ENCODE measurements around the gene ARHGEF26. TPM values are rescaled to one million over a fixed set of nuclear protein-coding genes. Genes with fewer than 3 reads are reported as not detected.

The ARHGEF26 gene
- total RNA-seq, 2 donors from 2014 or later: 16.9 to 17.1 TPM

- 58 to 73% methylated on average over 6 of the region's 6 CpGs for WGBS, 2 donors
- H3K4me1 ChIP-seq: no peaks in the 10 kb centered on the region
- DNase-seq: no peak
- H3K27ac ChIP-seq: no peak overlapping the region
- ATAC-seq: no peak
- no peak for TF ChIP-seq CTCF (IDR thresholded peaks at IDR 0.05)
- no peak for TF ChIP-seq POLR2A (IDR thresholded peaks at IDR 0.05)
- no peak overlapping the region for H3K4me3 ChIP-seq
- peaks cover 0 to 3% of the 10 kb centered on the region in 2 donors for H3K36me3 ChIP-seq (replicated peaks in 1 of 2; ENCODE audit: insufficient read depth in 1 of 2, low read depth in 2 of 2)
- no peaks in the 10 kb centered on the region for H3K27me3 ChIP-seq
- no peaks in the 10 kb centered on the region for H3K9me3 ChIP-seq
- intact Hi-C loops (cut with DNase I): no loop called here
Measured at GRCh38 chr3:154195620-154196356, 74.6 kb downstream of the ARHGEF26 start.

- no peak for DNase-seq
- Histone ChIP-seq H3K4me1 (no peaks in the 10 kb centered on the region), H3K27ac (no peak overlapping the region), H3K36me3 (replicated peaks in 1 of 2; ENCODE audit: insufficient read depth in 1 of 2, low read depth in 2 of 2) (peaks cover 0 to 3% of the 10 kb centered on the region in 2 donors), H3K27me3 (no peaks in the 10 kb centered on the region), H3K9me3 (no peaks in the 10 kb centered on the region), H3K4me3 (no peak overlapping the region)
- ATAC-seq: no peak
- intact Hi-C loops (cut with DNase I): no loop called here
- WGBS, 2 donors: 75 to 86% methylated on average over 4 of the region's 4 CpGs
- TF ChIP-seq CTCF (IDR thresholded peaks at IDR 0.05): no peak
Measured at GRCh38 chr3:154197751-154198150, 76.6 kb downstream of the ARHGEF26 start.

- no peak for ATAC-seq
- WGBS, 2 donors: 97 to 100% methylated on average over 7 to 8 of the region's 8 CpGs
- DNase-seq: no peak
Measured at GRCh38 chr3:154209499-154209898, 88.3 kb downstream of the ARHGEF26 start.

GRCh38 chr3:154210986-154211385, 89.8 kb downstream of the ARHGEF26 start:
- no peak for DNase-seq
- no peak for TF ChIP-seq POLR2A (IDR thresholded peaks at IDR 0.05)
- no peak for TF ChIP-seq CTCF (IDR thresholded peaks at IDR 0.05)
- no peak for ATAC-seq
- intact Hi-C loops (cut with DNase I): no loop called here
- 100% methylated on average over 1 of the region's 1 CpG for WGBS, 2 donors
- no peaks in the 10 kb centered on the region for H3K27me3 ChIP-seq
- H3K27ac ChIP-seq: no peak overlapping the region
- H3K4me1 ChIP-seq: no peaks in the 10 kb centered on the region
- peaks cover 0 to 9% of the 10 kb centered on the region in 2 donors for H3K36me3 ChIP-seq (replicated peaks in 1 of 2; ENCODE audit: insufficient read depth in 1 of 2, low read depth in 2 of 2)
- H3K4me3 ChIP-seq: no peak overlapping the region
- H3K9me3 ChIP-seq: no peaks in the 10 kb centered on the region

More at GRCh38 chr3:154209499-154209898, 88.3 kb downstream of the ARHGEF26 start:
- H3K27ac ChIP-seq: no peak overlapping the region
- H3K4me3 ChIP-seq: no peak overlapping the region
- no peaks in the 10 kb centered on the region for H3K4me1 ChIP-seq
- intact Hi-C loops (cut with DNase I): no loop called here
- H3K9me3 ChIP-seq: no peaks in the 10 kb centered on the region
- peaks cover 0 to 9% of the 10 kb centered on the region in 2 donors for H3K36me3 ChIP-seq (replicated peaks in 1 of 2; ENCODE audit: insufficient read depth in 1 of 2, low read depth in 2 of 2)
- H3K27me3 ChIP-seq: no peaks in the 10 kb centered on the region
- TF ChIP-seq CTCF (IDR thresholded peaks at IDR 0.05) (no peak), POLR2A (IDR thresholded peaks at IDR 0.05) (no peak)

GRCh38 chr3:154214306-154214705, 93.1 kb downstream of the ARHGEF26 start:
- no peaks in the 10 kb centered on the region for H3K27me3 ChIP-seq
- H3K4me3 ChIP-seq: no peak overlapping the region
- WGBS, 2 donors: 94 to 100% methylated on average over 2 of the region's 2 CpGs
- H3K36me3 ChIP-seq (replicated peaks in 1 of 2; ENCODE audit: insufficient read depth in 1 of 2, low read depth in 2 of 2): no peaks in the 10 kb centered on the region
- no peak for ATAC-seq
- no peak overlapping the region for H3K27ac ChIP-seq
- intact Hi-C loops (cut with DNase I): no loop called here
- TF ChIP-seq CTCF (IDR thresholded peaks at IDR 0.05) (no peak), POLR2A (IDR thresholded peaks at IDR 0.05) (no peak)
- H3K4me1 ChIP-seq: no peaks in the 10 kb centered on the region
- H3K9me3 ChIP-seq: no peaks in the 10 kb centered on the region
- DNase-seq: no peak

Measured in body of pancreas (tissue), 4 donors.